Psoas muscle (tissue), 8 donors: Measurements from ENCODE around the gene TTF2. TPM values are rescaled to one million over a fixed set of nuclear protein-coding genes. Genes with fewer than 3 reads are reported as not detected.
"Not testable (repeated sequence)": the region's sequence is repeated elsewhere in the genome, so short reads cannot be mapped to it uniquely, and the experiment has no call there.

Experiments used
- ATAC-seq, 4 donors: fragments of 200-7000 bp; cut with Tn5 transposase; one replicate each; pipeline ENCODE4 v1.9.1; 2020; ENCODE audit warnings: moderate library complexity in 3 of 4, mild to moderate bottlenecking in 2 of 4
- DNase-seq, 2 donors: peaks; one replicate each; pipeline ENCODE4 v3.0.0-alpha.2; 2020
- H3K27ac ChIP-seq: fragments of 200-600 bp; one replicate; pipeline ENCODE4 v1.8.0; 2022
- H3K27me3 ChIP-seq, 3 donors: fragments of 200-600 bp in 1 of 3; one replicate each; pipeline versions ENCODE4 v1.6.1 to v1.8.0; 2013 to 2022; ENCODE audit warnings: low read length in 2 of 3, mild to moderate bottlenecking in 2 of 3, moderate library complexity in 1 of 3; ENCODE audit not compliant: insufficient read depth in 3 of 3
- H3K36me3 ChIP-seq, 2 donors: fragments of 200-600 bp in 1 of 2; one replicate each; pipeline versions ENCODE4 v1.6.1 to v1.8.0; 2013 to 2022; ENCODE audit warnings: low read depth in 1 of 2, mild to moderate bottlenecking in 1 of 2, moderate library complexity in 1 of 2; ENCODE audit not compliant: insufficient read depth in 1 of 2
- H3K4me1 ChIP-seq: fragments of 200-600 bp; one replicate; pipeline ENCODE4 v1.8.0; 2022
- H3K4me3 ChIP-seq: fragments of 200-600 bp; one replicate; pipeline ENCODE4 v1.8.0; 2022; ENCODE audit warnings: mild to moderate bottlenecking
- H3K9me3 ChIP-seq: fragments of 200-600 bp; one replicate; pipeline ENCODE4 v1.8.0; 2022
- WGBS, 3 donors: extraction: QIAGEN DNeasy Blood & Tissue Kit; methylation state at CpG; one replicate each; pipeline versions ENCODE4 v1.1.6 to v1.1.7; 2013; 5-methylcytosine and 5-hydroxymethylcytosine counted together
- intact Hi-C, 2 donors: fragments of 100-400 bp; cut with DNase I; formaldehyde crosslinking; loops; one replicate each; pipeline versions ENCODE4 v1.11.0 to v1.14.2; 2022
- polyA plus RNA-seq, 3 donors: library from polyadenylated mRNA; stranded (reverse); fragments of 200-250 nt; gene quantifications; one replicate each; pipeline ENCODE4 v1.2.3, GENCODE V29; 2013
- total RNA-seq, 4 donors: library from RNA; stranded (reverse); fragmentation: NEBNext Ultra II Directional in 2 of 4; extraction: Animal tissue kit (Norgen Biotek cat#: 25700) in 2 of 4; gene quantifications; one replicate each; pipeline versions ENCODE4 v1.2.1 to v1.2.4, GENCODE V29; 2021 to 2023
- TF ChIP-seq, protein P1 (sequence below): fragments of 200-600 bp; IDR thresholded peaks from one replicate; pipeline ENCODE4 v1.8.0; 2022; ENCODE audit warnings: antibody characterized with exemption
- donor health status: healthy with polysubstance abuse.
- donor health status: DM: no; HTN: no; CAD: no; lungs with moderate emphysema.
- donor health status: Bipolar disorder and iron deficiency.
- donor health status: healthy.
- donor health status: DM: yes; HTN: yes; CAD: no.
- donor health status: DM: no; HTN: no; CAD: no.
- donor health status: DM: no; HTN: no; CAD: no.
- donor health status: DM: yes; HTN: yes; CAD: no.

TTF2 gene
- total and polyA plus RNA-seq, 7 donors = 3.5 to 27.7 (median 14.3) TPM

DNA sequence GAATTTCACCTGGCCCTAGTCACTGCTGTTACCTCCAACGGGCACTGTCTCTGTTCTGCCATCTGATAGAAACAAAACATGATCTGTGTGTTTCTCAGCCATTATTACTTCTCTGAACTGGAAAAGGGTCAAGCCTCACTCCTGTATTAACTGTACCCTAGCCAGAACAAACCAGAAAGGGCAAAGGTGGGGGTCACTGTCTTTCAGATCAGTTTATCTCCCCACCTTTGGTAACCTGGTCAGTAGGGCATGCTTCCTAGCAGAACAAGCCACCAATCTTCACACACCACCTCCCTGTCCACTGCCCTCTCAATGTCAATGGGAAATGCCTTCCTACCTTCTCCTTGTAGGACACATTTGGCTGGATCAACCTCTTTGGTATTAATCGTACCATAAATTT is 57.6 kb downstream of the TTF2 start:
- TF ChIP-seq, protein P1, sequence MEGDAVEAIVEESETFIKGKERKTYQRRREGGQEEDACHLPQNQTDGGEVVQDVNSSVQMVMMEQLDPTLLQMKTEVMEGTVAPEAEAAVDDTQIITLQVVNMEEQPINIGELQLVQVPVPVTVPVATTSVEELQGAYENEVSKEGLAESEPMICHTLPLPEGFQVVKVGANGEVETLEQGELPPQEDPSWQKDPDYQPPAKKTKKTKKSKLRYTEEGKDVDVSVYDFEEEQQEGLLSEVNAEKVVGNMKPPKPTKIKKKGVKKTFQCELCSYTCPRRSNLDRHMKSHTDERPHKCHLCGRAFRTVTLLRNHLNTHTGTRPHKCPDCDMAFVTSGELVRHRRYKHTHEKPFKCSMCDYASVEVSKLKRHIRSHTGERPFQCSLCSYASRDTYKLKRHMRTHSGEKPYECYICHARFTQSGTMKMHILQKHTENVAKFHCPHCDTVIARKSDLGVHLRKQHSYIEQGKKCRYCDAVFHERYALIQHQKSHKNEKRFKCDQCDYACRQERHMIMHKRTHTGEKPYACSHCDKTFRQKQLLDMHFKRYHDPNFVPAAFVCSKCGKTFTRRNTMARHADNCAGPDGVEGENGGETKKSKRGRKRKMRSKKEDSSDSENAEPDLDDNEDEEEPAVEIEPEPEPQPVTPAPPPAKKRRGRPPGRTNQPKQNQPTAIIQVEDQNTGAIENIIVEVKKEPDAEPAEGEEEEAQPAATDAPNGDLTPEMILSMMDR = no peak
- intact Hi-C loops = loop anchor here in 1 of 2 donors (2.0 to 5.0 kb wide), 2 partner anchors 21 to 35 kb away; no protein-coding TSS in a partner anchor
- DNase-seq = no peak
- Histone ChIP-seq H3K9me3 (no peaks in the 10 kb centered on the region), H3K4me3 (peak overlapping the region; percentile 78), H3K27ac (peak overlapping the region; percentile 95), H3K4me1 (peaks cover 46% of the 10 kb centered on the region), H3K36me3 (peaks cover 0 to 42% of the 10 kb centered on the region in 2 donors), H3K27me3 (no peaks in the 10 kb centered on the region)
- WGBS, 3 donors = 24 to 54% (median 30%) methylated on average over 2 of the region's 2 CpGs
- no peak for ATAC-seq

DNA sequence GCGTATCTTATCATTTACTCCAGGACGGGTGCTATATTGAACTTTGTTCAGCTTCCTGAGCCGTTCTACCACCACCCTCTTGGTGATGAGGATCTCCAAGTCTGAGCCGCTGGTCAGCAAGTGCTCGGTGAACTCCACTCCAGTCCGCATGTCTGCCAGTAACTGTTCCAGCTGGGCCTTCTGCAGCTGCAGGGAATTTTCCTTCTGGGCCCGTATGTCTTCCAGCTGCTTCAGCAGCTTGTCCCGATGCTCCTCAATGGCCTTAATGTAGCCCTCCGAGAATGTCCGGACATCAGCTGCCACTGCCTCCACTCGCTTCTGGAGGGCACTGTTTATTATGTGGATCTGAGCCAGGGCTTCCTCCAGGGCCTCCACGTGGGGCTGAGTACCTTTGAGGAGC is 58.0 kb downstream of the TTF2 start:
- Histone ChIP-seq H3K4me3 (peak overlapping the region; percentile 78), H3K4me1 (peaks cover 50% of the 10 kb centered on the region), H3K27me3 (no peaks in the 10 kb centered on the region), H3K36me3 (peaks cover 0 to 38% of the 10 kb centered on the region in 2 donors), H3K27ac (peak overlapping the region; percentile 95), H3K9me3 (no peaks in the 10 kb centered on the region)
- intact Hi-C loops = loop anchor here in 1 of 2 donors (5.0 kb wide), 1 partner anchor 36 kb away; no protein-coding TSS in a partner anchor
- no peak for ATAC-seq
- TF ChIP-seq, protein P1 = no peak
- DNase-seq = peak in 1 of 2 donors; percentile 47
- 31 to 46% (median 32%) methylated on average over 12 of the region's 12 CpGs for WGBS, 3 donors

DNA sequence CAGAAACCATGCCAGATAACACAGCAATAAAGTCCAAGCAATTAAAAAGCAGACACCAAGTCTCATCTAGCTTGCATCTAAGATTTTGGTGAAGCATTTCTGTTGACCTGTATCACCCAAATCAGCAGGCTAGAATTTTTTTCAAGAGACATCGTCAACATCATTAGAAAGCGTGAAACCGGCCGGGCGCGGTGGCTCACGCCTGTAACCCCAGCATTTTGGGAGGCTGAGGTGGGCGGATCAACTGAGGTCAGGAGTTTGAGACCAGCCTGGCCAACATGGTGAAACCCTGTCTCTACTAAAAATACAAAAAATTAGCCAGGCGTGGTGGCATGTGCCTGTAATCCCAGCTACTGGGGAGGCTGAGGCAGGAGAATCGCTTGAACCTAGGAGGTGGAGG is 59.0 kb downstream of the TTF2 start:
- Histone ChIP-seq H3K27ac (peak overlapping the region; percentile 95), H3K36me3 (peaks cover 0 to 28% of the 10 kb centered on the region in 2 donors), H3K4me3 (peak overlapping the region; percentile 78), H3K4me1 (peaks cover 49% of the 10 kb centered on the region)
- not testable (repeated sequence) for H3K27me3 ChIP-seq, DNase-seq, H3K9me3 ChIP-seq, ATAC-seq
- 83 to 98% (median 84%) methylated on average over 10 of the region's 10 CpGs for WGBS, 3 donors
- intact Hi-C loops = loop anchor here in 1 of 2 donors (5.0 kb wide), 1 partner anchor 37 kb away; no protein-coding TSS in a partner anchor

DNA sequence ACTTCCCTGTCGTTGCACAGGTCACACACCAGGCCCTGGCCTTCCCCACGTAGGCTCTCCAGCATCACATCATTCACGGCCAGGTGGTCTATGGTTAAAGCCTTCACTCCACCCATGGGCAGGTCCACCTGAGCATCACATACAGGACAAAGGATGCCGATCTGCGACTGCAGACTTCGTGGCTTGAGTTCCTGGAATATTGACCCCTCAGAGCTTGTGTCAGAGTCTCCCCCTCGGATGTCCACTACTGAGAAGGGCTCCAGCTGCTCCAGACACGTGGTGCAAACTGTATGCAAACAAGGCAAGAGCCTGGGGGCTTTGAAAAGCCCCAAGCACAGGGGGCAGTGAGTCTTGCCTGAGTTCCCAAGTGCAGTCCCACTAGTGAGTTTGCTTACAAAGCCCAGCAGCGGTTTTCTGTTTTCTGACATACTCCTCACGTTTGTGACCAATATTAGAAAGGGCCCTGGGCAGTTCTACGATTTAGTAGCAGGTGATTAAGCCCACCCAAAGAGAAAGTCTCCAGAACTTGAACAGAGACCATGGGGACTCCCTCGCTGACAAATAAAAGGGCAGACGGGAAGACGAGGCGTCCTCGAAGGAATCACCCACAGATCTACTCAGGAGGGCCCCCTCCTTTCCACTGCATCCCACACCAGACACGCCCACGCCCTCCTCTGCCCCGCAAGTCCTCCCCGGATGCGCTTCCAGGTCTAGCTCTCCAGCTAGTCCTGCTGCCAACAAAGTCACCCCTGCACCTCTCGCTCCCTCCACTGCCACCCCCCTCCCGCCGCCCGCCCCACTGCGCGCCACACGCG is 60.9 kb downstream of the TTF2 start:
- Histone ChIP-seq H3K27me3 (no peaks in the 10 kb centered on the region), H3K4me1 (peaks cover 47% of the 10 kb centered on the region), H3K27ac (peak overlapping the region; percentile 95), H3K9me3 (no peaks in the 10 kb centered on the region), H3K36me3 (peaks cover 0 to 9% of the 10 kb centered on the region in 2 donors), H3K4me3 (peak overlapping the region; percentile 78)
- TF ChIP-seq, protein P1 = no peak
- intact Hi-C loops = loop anchor here in 1 of 2 donors (5.0 kb wide), 1 partner anchor 246 kb away; the partner anchor contains the start of gene MAN1A2
- 7 to 12% (median 8%) methylated on average over 27 to 29 of the region's 29 CpGs for WGBS, 3 donors
- ATAC-seq = peak; percentile 31 to 56 (median 40)
- no peak for DNase-seq
